Gastroesophageal sphincter (tissue), 4 donors: Measurements from ENCODE around the gene S100A16. TPM values are rescaled to one million over a fixed set of nuclear protein-coding genes. Genes with fewer than 3 reads are reported as not detected.
A peak's percentile ranks its signal among the peaks of the same experiment; 100 is the strongest.

Source experiments
- ATAC-seq: fragments of 150-250 bp; one replicate; pipeline ENCODE4 v1.9.1; 2016; ENCODE audit warnings: mild to moderate bottlenecking, moderate library complexity
- H3K27ac ChIP-seq, 4 donors: fragments of 200-600 bp; sonication (generic) in 3 of 4; 1 replicate in 3 of 4; 2 replicates in 1 of 4; pipeline ENCODE4 v1.5.1; 2016 to 2019
- H3K27me3 ChIP-seq: fragments of 200-600 bp; sonication (generic); one replicate; pipeline ENCODE4 v1.5.1; 2019
- H3K36me3 ChIP-seq, 2 donors: fragments of 200-600 bp; sonication (generic); one replicate each; pipeline ENCODE4 v1.5.1; 2019; ENCODE audit warnings: control low read depth in 1 of 2
- H3K4me1 ChIP-seq, 3 donors: fragments of 200-600 bp; sonication (generic); 1 replicate in 2 of 3; 2 replicates in 1 of 3; pipeline ENCODE4 v1.5.1; 2016 to 2019; ENCODE audit warnings: control low read depth in 2 of 3
- H3K4me3 ChIP-seq, 2 donors: fragments of 200-600 bp; sonication (generic); one replicate each; pipeline ENCODE4 v1.5.1; 2019; ENCODE audit warnings: mild to moderate bottlenecking in 1 of 2, moderate library complexity in 1 of 2
- H3K9me3 ChIP-seq, 3 donors: fragments of 200-600 bp; sonication (generic); one replicate each; pipeline ENCODE4 v1.5.1; 2017 to 2019; ENCODE audit warnings: control low read depth in 2 of 3
- CTCF ChIP-seq, 4 experiments: fragments of 200-600 bp in 2 of 4; fragments of 450-650 bp in 2 of 4; sonication (generic) in 1 of 4; IDR thresholded peaks; one replicate each; pipeline ENCODE4 v1.5.1; 2017 to 2019; ENCODE audit warnings: antibody characterized with exemption in 4 of 4, mild to moderate bottlenecking in 2 of 4, moderate library complexity in 2 of 4
- EP300 ChIP-seq: sonication (generic); formaldehyde crosslinking; IDR thresholded peaks from one replicate; pipeline ENCODE4 v1.6.1; 2017; ENCODE audit warnings: antibody characterized with exemption, mild to moderate bottlenecking
- POLR2A ChIP-seq, 2 donors: fragments of 450-650 bp; IDR thresholded peaks; one replicate each; pipeline ENCODE4 v1.6.1; 2017; ENCODE audit warnings: antibody characterized with exemption in 2 of 2, mild to moderate bottlenecking in 2 of 2, moderate library complexity in 1 of 2
- POLR2AphosphoS5 ChIP-seq: sonication (generic); formaldehyde crosslinking; IDR thresholded peaks from one replicate; pipeline ENCODE4 v1.6.1; 2017; ENCODE audit warnings: antibody characterized with exemption
- WGBS, 2 donors: methylation state at CpG; one replicate each; pipeline ENCODE4 v1.1.5; 2018; ENCODE audit warnings: low coverage in 1 of 2; 5-methylcytosine and 5-hydroxymethylcytosine counted together
- total RNA-seq, 4 donors: library from RNA; depleted of rRNA; stranded (reverse); fragments of >200 nt; gene quantifications; one replicate each; pipeline ENCODE4 v1.1.0, GENCODE V29; 2016

Gene S100A16
- total RNA-seq, 4 donors from 2014 or later: 49.7 to 121 (median 71.5) TPM

- no peak for TF ChIP-seq POLR2AphosphoS5
- TF ChIP-seq EP300: no peak
- Histone ChIP-seq H3K4me3 (no peak overlapping the region), H3K36me3 (peaks cover 0 to 20% of the 10 kb centered on the region in 2 donors), H3K9me3 (no peaks in the 10 kb centered on the region), H3K27ac (peak overlapping the region in 1 of 4 donors; percentile 12), H3K4me1 (peaks cover 0 to 42% (median 34%) of the 10 kb centered on the region in 3 donors), H3K27me3 (no peaks in the 10 kb centered on the region)
- no CpG with 5 or more reads among the region's 7 CpGs for WGBS, 2 donors
- ATAC-seq: no peak
These were observed 2.0 kb upstream of the S100A16 start for GRCh38 chr1:153614906-153615305.

- Histone ChIP-seq H3K36me3 (peaks cover 0 to 14% of the 10 kb centered on the region in 2 donors), H3K4me3 (no peak overlapping the region), H3K27ac (peak overlapping the region in 1 of 4 donors; percentile 12), H3K9me3 (no peaks in the 10 kb centered on the region), H3K27me3 (no peaks in the 10 kb centered on the region), H3K4me1 (peaks cover 0 to 48% (median 39%) of the 10 kb centered on the region in 3 donors)
- 52 to 100% methylated on average over 1 to 2 of the region's 2 CpGs for WGBS, 2 donors
- TF ChIP-seq POLR2AphosphoS5 (no peak), CTCF (IDR thresholded peaks at IDR 0.05) (no peak), EP300 (no peak)
- ATAC-seq: no peak
These were observed 1.4 kb upstream of the S100A16 start for GRCh38 chr1:153614189-153614900.

GRCh38 chr1:153613406-153613805 lies 469 bp upstream of the S100A16 start:
- WGBS, 2 donors: 50 to 89% methylated on average over 2 to 3 of the region's 5 CpGs
- peaks cover 0 to 57% (median 43%) of the 10 kb centered on the region in 3 donors for H3K4me1 ChIP-seq

GRCh38 chr1:153612111-153612754 lies 704 bp downstream of the S100A16 start:
- Histone ChIP-seq H3K27me3 (no peaks in the 10 kb centered on the region), H3K27ac (peak overlapping the region; percentile 59 to 90 (median 86)), H3K36me3 (peaks cover 0 to 10% of the 10 kb centered on the region in 2 donors), H3K9me3 (no peaks in the 10 kb centered on the region), H3K4me3 (peak overlapping the region; percentile 56 to 70), H3K4me1 (peaks cover 0 to 69% (median 35%) of the 10 kb centered on the region in 3 donors)
- TF ChIP-seq POLR2A (IDR thresholded peaks at IDR 0.05) (no peak), POLR2AphosphoS5 (no peak), EP300 (no peak)
- WGBS, 2 donors: 13 to 14% methylated on average over 3 to 7 of the region's 11 CpGs
- no peak for ATAC-seq

More at GRCh38 chr1:153613406-153613805, 469 bp upstream of the S100A16 start:
- Histone ChIP-seq H3K4me3 (peak overlapping the region in 1 of 2 donors; percentile 70), H3K36me3 (peaks cover 0 to 5% of the 10 kb centered on the region in 2 donors), H3K9me3 (no peaks in the 10 kb centered on the region), H3K27ac (peak overlapping the region; percentile 59 to 90 (median 86)), H3K27me3 (no peaks in the 10 kb centered on the region)
- no peak for ATAC-seq
- TF ChIP-seq POLR2A (IDR thresholded peaks at IDR 0.05): no peak
- no peak for TF ChIP-seq CTCF (IDR thresholded peaks at IDR 0.05)
- TF ChIP-seq EP300: no peak
- TF ChIP-seq POLR2AphosphoS5: no peak

GRCh38 chr1:153611356-153611755 lies 1.6 kb downstream of the S100A16 start:
- Histone ChIP-seq H3K27me3 (no peaks in the 10 kb centered on the region), H3K4me1 (peaks cover 0 to 64% (median 28%) of the 10 kb centered on the region in 3 donors)

More at GRCh38 chr1:153611356-153611755, 1.6 kb downstream of the S100A16 start:
- Histone ChIP-seq H3K36me3 (peaks cover 0 to 18% of the 10 kb centered on the region in 2 donors), H3K27ac (peak overlapping the region in 3 of 4 donors; percentile 86 to 90 (median 86)), H3K4me3 (peak overlapping the region in 1 of 2 donors; percentile 70), H3K9me3 (no peaks in the 10 kb centered on the region)
- WGBS, 2 donors: 56% methylated on average over 1 of the region's 1 CpG; no CpG with 5 or more reads in 1 of the 2 donors
- TF ChIP-seq CTCF (IDR thresholded peaks at IDR 0.05): no peak
- ATAC-seq: no peak
